NCI-H748 treated with DMSO at 0.1 percent for 48 hours (cell line): Measurements from ENCODE around the gene EIF2A.
"Not testable (repeated sequence)": the region's sequence is repeated elsewhere in the genome, so short reads cannot be mapped to it uniquely, and the experiment has no call there.

Source experiments
- DNase-seq: peaks from one replicate; lab custom pipeline; 2025; lab: John Stamatoyannopoulos, UW

EIF2A gene

GRCh38 chr3:150602426-150603152 is 56.0 kb downstream of the EIF2A start:
- no peak for DNase-seq

GRCh38 chr3:150603153-150603979 is 56.8 kb downstream of the EIF2A start, which contains the start of gene SELENOT:
Gene SELENOT, plus strand, starts transcription at chr3:150603321. Its CDS starts 42 bp downstream, at chr3:150603363.
- DNase-seq: peak; percentile 77

GRCh38 chr3:150603980-150604319 is 57.4 kb downstream of the EIF2A start:
- peak; percentile 1 for DNase-seq

- no peak for DNase-seq
Measured at GRCh38 chr3:150605998-150606641, 59.5 kb downstream of the EIF2A start.

GRCh38 chr3:150607267-150608065 is 60.9 kb downstream of the EIF2A start:
- no peak for DNase-seq

- no peak for DNase-seq
Measured at GRCh38 chr3:150609988-150610387, 63.4 kb downstream of the EIF2A start.

GRCh38 chr3:150610785-150611184 is 64.2 kb downstream of the EIF2A start:
- no peak for DNase-seq

- DNase-seq: no peak
Measured at GRCh38 chr3:150611666-150612065, 65.1 kb downstream of the EIF2A start.

- DNase-seq: no peak
Measured at GRCh38 chr3:150612494-150612893, 65.9 kb downstream of the EIF2A start.

GRCh38 chr3:150613034-150613433 is 66.4 kb downstream of the EIF2A start:
- no peak for DNase-seq

- DNase-seq: no peak
Measured at GRCh38 chr3:150613709-150614480, 67.3 kb downstream of the EIF2A start.

- no peak for DNase-seq
Measured at GRCh38 chr3:150620002-150620689, 73.6 kb downstream of the EIF2A start.

- DNase-seq: not testable (repeated sequence)
Measured at GRCh38 chr3:150622955-150623354, 76.4 kb downstream of the EIF2A start.

GRCh38 chr3:150623945-150624344 is 77.4 kb downstream of the EIF2A start:
- no peak for DNase-seq

- DNase-seq: no peak
Measured at GRCh38 chr3:150626148-150626930, 79.8 kb downstream of the EIF2A start.

- DNase-seq: no peak
Measured at GRCh38 chr3:150627557-150627956, 81.0 kb downstream of the EIF2A start.

- no peak for DNase-seq
Measured at GRCh38 chr3:150631515-150632221, 85.1 kb downstream of the EIF2A start.

GRCh38 chr3:150635076-150635475 is 88.5 kb downstream of the EIF2A start:
- DNase-seq: no peak

GRCh38 chr3:150635526-150635925 is 88.9 kb downstream of the EIF2A start:
- DNase-seq: no peak
